Dermis microvascular lymphatic vessel endothelial cell (primary cell): Measurements from ENCODE around the gene SCGB1C2. TPM values are rescaled to one million over a fixed set of nuclear protein-coding genes. Genes with fewer than 3 reads are reported as not detected.
"Not testable (repeated sequence)": the region's sequence is repeated elsewhere in the genome, so short reads cannot be mapped to it uniquely, and the experiment has no call there.

Source experiments
- DNase-seq, 2 donors: peaks; one replicate each; pipeline versions ENCODE4 v3.0.0 to v3.0.0-alpha.2; 2010; ENCODE audit warnings: low read depth in 2 of 2
- total RNA-seq: library from RNA; depleted of rRNA; stranded (reverse); fragments of >200 nt; gene quantifications from 2 replicates; pipeline ENCODE4 v1.2.1, GENCODE V29; 2014

Gene SCGB1C2
- not detected in 2 replicates for total RNA-seq

DNA sequence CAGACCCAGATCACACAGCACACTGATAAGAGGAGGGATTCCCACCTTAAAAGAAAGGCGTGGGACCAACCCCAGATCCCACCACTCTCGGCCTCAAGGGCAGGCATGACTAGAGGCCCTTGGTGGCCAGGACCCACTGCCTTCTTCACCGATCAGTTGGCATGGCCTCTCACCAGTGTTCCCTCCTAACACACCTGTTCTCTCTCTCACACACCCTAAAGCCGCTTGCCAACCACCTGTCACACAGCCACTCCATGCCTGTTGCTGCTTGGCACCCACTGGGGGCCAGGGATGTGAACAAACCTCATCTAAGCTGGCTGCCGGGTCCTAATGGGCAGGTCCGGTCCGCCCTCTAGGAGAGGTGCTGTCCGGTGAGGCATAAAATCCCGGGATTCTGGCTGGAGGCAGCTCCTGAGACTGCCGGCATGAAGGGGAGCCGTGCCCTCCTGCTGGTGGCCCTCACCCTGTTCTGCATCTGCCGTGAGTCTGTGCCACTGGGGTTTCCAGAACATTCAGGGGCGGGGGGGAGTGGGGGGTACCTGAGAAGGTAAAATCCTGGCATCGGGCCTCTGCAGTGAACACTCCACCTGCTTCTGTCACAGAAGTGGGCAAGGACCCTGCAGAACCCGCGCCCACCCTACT, at the start of gene SCGB1C2:
TSS of gene SCGB1C2 (plus strand) at position 404 of the 642 bp plus-strand sequence. CDS start at position 426, 22 bp downstream.
- not testable (repeated sequence) for DNase-seq

DNA sequence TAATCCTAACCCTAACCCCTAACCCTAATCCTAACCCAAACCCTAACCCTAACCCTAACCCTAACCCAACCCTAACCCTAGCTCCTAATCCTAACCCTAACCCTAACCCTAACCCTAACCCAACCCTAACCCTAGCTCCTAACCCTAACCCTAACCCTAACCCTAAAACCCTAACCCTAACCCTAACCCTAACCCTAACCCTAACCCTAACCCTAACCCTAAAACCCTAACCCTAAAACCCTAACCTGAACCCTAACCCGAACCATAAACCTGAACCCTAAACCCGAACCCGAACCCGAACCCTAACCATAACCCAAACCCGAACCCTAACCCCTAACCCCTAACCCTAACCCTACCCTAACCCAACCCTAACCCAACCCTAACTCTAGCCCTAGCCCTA, 24.3 kb upstream of the SCGB1C2 start:
- peak in 1 of 2 donors; percentile 7 for DNase-seq

DNA sequence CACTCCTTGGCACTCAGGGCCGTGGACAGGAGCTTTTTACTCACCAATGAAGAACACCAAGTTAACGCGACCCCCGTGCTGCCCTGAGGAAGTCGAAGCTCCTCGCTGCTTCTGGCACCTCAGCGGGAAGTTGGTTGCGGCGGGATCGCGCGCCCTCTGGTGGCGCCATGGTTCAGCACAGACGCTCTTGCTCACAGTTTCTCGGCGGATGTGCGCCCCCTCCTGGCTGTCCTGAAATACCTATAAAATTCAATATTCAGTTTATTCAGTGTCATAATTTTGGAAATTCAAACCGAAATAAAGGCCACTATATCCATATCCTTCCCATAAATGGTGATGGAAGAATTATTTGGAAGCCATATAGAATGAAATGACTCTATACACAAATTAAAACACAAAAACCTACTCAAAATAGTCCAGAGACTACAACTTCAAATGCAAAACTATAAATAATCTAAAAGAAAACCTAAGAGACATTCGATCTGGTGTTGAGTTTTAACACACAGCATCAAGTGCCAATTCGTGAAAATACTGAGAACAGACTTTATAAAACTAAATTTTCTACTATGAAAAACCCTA, 18.9 kb upstream of the SCGB1C2 start:
- DNase-seq = not testable (repeated sequence)

DNA sequence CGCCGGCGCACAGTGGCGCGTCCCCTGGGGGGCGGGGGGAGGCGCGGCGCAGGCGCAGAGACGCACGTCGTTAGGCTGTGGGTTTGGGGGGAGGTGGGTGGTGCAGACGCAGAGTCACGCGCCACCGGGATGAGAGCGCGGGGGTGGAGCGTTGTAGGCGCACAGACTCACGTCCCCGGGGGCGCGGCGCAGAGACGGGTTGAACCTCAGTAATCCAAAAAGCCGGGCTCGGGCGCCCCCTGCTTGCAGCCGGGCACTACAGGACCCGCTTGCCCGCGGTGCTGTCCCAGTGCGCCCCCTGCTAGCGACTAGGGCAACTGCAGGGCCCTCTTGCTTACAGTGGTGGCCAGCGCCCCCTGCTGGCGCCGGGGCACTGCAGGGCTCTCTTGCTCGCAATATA, 3.4 kb upstream of the SCGB1C2 start:
- peak in 1 of 2 donors; percentile 49 for DNase-seq

- DNase-seq = not testable (repeated sequence)
Observed at GRCh38 chr17:134332-134785, 3.0 kb upstream of the SCGB1C2 start.

- DNase-seq = not testable (repeated sequence)
Observed at GRCh38 chr17:135022-135421, 2.3 kb upstream of the SCGB1C2 start.

GRCh38 chr17:135895-136294, 1.5 kb upstream of the SCGB1C2 start:
- DNase-seq = not testable (repeated sequence)

DNA sequence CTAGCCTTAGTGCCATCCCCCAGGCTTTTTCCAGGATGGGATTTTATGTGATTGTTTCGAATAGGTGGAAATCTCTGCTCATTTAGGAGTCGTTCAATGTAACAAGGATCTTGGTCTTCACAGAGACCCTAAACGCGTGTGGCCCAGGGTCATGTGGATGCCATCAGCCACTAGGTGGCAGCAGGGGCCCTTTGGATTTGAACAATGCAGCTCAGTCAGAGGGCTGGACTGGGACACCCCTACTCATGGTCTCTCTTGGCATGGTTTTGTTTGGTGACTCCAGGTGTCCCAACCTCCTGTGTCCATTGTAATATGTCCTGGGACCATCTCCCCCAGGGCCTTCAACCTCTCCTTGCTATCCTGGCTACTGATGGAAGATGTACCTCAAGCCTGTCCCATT, 838 bp upstream of the SCGB1C2 start:
- not testable (repeated sequence) for DNase-seq

- not testable (repeated sequence) for DNase-seq
Observed at GRCh38 chr17:139401-140205, 2.2 kb downstream of the SCGB1C2 start.

- DNase-seq = peak; percentile 4 to 53
Observed at GRCh38 chr17:142102-142661, 4.8 kb downstream of the SCGB1C2 start.

- DNase-seq = no peak
Observed at GRCh38 chr17:142876-143784, 5.8 kb downstream of the SCGB1C2 start.

DNA sequence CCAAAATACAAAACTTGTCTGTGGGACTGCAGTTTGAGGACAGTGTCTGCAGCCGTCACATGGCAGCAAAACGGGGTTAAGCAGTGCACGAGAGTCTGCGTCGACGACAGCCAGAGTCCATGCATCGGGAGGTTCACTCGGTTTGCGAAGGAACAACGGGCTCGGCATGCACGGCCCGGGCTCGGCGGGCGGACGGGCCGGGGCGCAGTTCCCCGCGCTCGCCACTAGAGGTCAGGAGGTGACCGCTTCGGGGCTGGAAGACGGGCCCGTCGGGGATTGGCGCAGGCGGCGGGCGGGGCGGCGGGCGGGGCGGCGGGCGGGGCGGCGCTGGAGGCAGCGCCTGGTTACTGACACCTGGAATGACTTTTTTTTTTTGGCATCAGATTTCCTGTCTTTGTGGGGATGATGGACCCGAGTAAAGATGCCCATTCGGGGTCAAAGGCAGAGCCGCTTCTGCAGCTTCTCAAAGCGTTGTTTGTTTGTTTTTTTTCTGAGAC, 6.5 kb downstream of the SCGB1C2 start:
- peak; percentile 30 to 73 for DNase-seq

- DNase-seq = no peak
Observed at GRCh38 chr17:144936-145670, 7.7 kb downstream of the SCGB1C2 start.

DNA sequence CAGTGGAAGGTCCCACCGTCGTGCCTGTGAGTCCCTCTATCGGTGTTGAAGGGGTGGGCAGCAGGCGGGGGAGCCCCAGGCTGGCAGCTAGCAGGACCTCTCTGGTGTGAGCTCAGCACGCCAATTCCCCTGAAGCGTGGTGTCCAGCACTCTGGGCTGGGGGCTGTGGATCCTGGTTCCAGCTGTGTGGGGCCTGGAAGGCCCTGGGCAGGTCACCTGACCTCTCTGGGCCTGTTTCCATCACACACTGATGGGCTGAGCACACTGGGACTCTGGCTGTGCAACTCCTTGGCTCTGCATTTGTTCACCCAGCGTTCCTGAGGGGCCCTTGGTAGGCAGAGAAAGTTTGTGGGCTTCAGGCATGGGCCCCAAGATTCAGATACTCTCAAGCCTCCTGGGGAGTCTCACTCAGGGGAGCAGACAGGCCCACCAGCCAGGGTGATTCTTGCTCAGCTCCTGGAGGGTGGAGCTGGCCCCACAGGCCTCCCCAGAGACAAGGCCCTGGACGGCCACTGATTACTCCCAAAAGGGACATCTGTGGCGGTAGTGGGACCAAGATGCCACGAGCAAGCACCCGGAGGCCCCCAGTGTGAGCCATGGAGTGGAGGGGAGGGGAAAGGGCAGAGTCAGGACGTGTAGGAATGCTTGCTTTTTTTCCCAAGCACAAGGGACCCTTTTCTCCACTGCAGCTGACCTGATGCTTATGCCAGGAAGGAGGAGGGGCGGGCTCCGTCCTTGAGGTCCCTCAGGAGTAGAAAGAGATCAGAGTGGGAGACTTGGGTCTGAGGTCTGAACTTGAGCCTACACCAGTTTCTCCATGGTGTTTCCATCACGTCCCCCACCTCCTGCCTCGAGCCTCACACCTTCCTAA, 8.5 kb downstream of the SCGB1C2 start:
- DNase-seq = no peak

GRCh38 chr17:146546-146945, 9.2 kb downstream of the SCGB1C2 start:
- no peak for DNase-seq

- no peak for DNase-seq
Observed at GRCh38 chr17:146983-147761, 9.8 kb downstream of the SCGB1C2 start.

GRCh38 chr17:147796-148740, 10.7 kb downstream of the SCGB1C2 start:
- DNase-seq = no peak
